Daoy (cell line): ENCODE results near the gene BTD. TPM values are rescaled to one million over a fixed set of nuclear protein-coding genes. Genes with fewer than 3 reads are reported as not detected.
A peak's percentile ranks its signal among the peaks of the same experiment; 100 is the strongest.
"Not testable (repeated sequence)": the region's sequence is repeated elsewhere in the genome, so short reads cannot be mapped to it uniquely, and the experiment has no call there.

ENCODE experiments used
- DNase-seq: peaks from one replicate; pipeline ENCODE4 v3.0.0-alpha.2; 2015; ENCODE audit warnings: low read depth
- total RNA-seq: library from RNA; depleted of rRNA; stranded (reverse); fragments of >200 nt; shearing (Covaris generic); gene quantifications from 2 replicates; pipeline ENCODE4 v1.2.3, GENCODE V29; 2014; rRNA removed

Gene BTD
- 3.7 and 10.6 TPM in 2 replicates for total RNA-seq

GRCh38 chr3:15601399-15602145, at the start of gene BTD, which contains the start of gene HACL1:
BTD (plus strand) TSS chr3:15601745; CDS start chr3:15635440, 33,695 bp downstream.
HACL1 (minus strand) TSS chr3:15601569; CDS start chr3:15601463, 106 bp downstream.
- peak; percentile 98 for DNase-seq

DNA sequence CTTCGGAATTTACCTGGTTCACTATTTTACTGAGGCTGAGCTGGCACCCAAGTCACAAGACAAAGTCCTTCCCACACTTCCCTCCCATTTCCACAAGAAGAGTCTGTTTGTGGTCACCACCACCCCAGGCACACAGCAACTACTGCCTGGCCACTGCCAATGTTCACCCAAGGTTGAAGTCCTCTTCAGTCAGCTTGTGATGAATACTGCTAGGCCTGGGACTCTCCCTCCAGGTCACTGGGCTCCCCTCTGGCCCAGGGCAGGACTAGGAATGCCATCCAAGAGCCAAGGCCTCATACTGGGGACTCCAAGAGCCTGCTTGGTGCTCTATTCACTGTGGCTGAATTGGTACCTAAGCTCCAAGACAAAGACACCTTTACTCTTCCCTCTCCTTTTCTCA, 49.6 kb upstream of the BTD start:
- DNase-seq, result no peak

- DNase-seq, result no peak
These were observed 47.8 kb upstream of the BTD start for GRCh38 chr3:15553749-15554148.

- no peak for DNase-seq
These were observed 45.0 kb upstream of the BTD start for GRCh38 chr3:15556512-15556911.

DNA sequence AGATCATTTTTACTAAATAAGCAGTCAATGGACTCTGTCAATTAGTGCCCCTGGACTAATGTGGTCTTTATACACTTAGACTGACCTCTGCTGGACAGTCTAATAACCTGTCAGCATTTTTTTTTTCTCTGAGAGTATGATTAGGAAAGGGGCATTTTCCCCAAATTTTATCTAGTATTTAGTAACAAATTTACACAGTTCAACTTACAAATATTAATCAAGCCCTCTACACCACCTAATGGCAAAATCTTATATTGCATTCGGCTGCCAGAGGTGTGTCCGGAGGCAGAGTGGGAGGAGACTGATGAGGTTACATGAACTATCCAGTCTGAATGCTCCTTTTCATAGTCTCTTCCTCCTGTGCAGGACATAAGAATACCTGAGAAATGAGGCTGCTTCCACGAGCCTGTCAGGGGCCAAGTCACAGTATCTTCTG, 44.0 kb upstream of the BTD start:
- peak; percentile 50 for DNase-seq

DNA sequence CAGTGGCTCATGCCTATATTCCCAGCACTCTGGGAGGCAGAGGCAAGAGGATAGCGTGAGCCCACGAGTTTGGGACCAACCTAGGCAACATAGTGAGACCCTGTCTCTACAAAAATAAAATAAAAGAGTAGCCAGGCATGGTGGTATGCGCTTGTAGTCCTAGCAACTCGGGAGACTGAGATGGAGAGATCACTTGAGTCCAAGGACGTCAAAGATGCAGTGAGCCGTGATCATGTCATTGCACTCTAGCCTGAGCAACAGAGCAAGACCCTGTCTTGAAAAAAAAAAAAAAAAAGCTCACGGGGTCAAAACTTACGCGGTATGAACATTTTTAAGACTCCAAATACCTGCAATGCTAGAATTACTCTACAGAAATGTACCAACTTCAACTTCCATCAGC, 43.0 kb upstream of the BTD start:
- DNase-seq, result no peak

GRCh38 chr3:15562560-15562959, 39.0 kb upstream of the BTD start:
- no peak for DNase-seq

GRCh38 chr3:15563190-15563589, 38.4 kb upstream of the BTD start:
- no peak for DNase-seq

DNA sequence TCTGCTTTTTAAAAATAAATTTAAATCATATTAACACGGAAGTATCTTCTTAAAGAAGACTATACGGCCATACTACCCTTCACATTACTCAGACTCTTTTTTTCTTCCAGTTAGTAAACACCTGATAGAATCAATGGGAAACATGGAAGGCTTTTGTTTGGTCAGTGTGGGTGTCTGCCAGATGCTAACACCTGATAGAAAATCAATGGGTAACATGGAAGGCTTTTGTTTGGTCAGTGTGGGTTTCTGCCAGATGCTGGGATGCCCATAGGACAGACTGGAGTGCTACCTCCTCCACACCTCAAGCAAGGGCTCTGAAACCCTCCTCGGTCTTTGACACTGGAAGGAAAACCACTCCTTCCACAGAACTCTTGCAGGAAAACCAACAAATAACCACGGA, 29.4 kb upstream of the BTD start:
- DNase-seq, result no peak

DNA sequence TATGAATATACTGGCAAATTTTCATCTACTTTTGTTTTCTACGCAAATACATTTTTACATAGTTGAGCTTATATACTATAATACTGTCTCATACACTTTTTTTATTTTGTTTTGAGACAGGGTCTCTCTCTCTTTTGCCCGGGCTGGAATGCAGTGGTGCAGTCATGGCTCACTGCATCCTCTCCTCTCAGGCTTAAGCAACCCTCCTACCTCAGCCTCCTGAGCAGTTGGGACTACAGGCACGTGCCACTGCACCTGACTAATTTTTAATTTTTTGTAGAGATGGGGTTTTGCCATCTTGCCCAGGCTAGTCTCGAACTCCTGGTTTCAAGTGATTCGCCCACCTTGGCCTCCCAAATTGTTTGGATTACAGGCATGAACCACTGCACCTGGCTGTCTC, 26.1 kb upstream of the BTD start:
- no peak for DNase-seq

- no peak for DNase-seq
These were observed 25.1 kb upstream of the BTD start for GRCh38 chr3:15576475-15576874.

- no peak for DNase-seq
These were observed 23.2 kb upstream of the BTD start for GRCh38 chr3:15578289-15578867.

- no peak for DNase-seq
These were observed 22.5 kb upstream of the BTD start for GRCh38 chr3:15579051-15579450.

DNA sequence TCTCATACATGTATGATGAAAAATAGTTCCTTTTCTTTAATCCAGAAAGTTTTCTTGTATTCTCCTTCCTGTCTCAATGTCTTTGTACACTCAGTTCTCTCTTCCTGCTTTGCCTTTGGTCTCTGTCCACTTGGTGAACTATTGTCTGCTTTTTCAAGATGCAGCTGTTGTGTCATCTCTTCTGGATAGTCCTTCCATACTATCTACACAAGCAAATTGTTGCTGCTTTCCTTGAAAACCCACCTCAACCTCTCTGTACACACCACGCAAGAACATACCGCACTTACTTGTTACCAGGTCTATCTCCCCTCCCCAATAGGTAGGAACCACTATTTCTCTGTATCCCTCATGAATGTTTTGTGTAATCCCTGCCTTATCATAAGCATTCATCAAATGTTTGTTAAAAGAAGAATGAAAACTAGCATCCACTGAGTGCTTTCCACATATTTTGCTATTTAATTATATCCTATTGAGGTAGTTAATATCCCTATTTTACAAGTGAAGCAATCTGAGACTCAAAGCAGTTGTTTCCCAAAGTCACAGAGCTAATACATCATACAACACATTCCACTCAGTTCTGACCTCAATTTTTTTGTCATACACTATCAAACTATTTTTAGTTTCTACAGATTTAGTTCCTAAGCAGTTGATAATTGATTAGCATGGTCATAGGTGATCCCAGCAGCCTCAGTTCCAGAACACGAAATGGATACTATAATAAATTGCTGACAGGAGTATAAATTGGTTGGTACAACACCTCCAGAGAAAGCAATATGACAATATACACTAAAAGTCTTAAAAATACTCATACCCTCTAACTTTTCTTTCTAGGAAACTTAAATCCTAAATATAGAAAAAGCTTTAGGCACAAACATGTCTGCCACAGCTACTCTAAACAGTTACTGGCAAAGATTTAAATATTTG, 19.8 kb upstream of the BTD start:
- no peak for DNase-seq

DNA sequence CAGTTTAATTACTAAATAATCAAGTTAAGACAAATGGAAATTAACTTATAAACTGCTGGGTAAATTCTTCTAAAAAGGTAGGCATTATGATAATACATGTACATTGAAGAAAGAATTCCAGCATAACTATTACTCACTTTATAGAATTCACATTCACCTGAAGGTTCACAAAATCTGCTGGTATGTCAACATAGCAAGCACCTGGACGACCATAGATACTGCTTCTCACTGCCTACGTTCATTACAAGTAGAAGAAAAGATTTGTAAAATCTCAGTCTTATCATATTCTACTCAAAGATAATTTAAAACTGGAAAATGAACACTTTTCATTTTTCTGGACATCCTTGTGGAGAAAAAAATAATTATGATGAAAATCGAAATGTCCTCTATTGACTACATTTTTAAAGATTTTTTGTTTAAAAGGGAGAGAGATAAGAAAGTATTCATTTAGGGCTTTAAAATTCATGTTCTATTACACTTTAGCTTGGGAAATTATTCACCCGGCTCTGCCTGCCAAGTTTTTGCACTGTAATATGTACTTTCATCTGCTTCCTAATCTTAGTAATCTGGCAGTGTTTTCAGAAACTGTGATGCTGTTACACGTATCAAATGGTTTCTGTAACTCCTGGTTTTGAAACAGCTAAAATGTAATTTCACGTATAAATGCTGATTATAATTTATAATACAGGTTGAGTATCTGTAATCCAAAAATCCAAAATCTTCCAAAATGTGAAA, 16.3 kb upstream of the BTD start:
- DNase-seq, result no peak

DNA sequence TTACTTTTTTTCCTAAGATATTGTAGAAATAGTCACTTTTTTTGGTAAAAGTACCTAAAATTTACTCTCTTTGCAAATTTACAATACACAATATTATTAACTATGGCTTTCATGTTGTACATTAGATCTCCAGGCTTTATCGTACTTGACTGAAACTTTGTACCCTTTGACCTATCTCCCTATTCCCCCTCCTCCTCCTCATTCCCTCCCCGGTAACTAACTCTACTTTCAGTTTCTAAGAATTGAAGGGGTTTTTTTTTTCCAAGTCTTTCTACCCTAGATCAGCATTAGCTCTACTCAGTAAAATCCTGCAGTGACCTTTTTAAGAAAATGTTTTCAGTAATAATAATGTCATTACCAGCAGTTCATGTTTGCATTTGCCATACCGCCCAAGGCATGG, 10.3 kb upstream of the BTD start:
- DNase-seq, result no peak

DNA sequence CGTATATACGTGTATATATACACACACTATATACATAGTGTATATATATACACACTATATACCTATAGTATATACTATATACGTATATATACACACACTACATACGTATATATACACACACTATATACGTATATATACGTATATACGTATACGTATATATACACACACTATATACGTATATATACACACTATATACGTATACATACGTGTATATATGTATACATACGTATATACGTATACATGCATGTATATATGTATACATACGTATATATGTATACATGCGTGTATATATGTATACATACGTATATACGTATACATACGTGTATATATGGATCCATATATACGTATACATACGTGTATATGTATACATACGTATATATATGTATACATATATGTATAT, 9.6 kb upstream of the BTD start:
- DNase-seq, result no peak

- no peak for DNase-seq
These were observed 8.6 kb upstream of the BTD start for GRCh38 chr3:15592968-15593367.

DNA sequence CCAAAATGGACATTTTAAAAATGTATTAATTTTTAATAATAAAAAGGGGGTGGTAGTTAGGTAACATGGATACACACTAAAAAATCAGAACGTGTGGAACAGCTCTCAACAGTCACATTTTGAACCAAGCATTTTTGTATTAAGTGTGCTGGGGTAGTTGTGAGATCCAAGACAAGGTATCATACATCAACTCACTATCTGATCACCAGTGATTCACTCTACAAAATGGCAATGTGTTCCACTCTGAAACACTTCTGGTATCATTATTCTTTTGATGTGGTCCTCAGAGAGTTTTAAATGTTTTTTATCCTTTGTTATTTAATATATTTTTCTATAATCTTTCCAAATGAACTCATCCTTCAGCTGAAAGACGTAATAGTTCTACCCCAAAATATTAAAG, 5.6 kb upstream of the BTD start:
- DNase-seq, result no peak

DNA sequence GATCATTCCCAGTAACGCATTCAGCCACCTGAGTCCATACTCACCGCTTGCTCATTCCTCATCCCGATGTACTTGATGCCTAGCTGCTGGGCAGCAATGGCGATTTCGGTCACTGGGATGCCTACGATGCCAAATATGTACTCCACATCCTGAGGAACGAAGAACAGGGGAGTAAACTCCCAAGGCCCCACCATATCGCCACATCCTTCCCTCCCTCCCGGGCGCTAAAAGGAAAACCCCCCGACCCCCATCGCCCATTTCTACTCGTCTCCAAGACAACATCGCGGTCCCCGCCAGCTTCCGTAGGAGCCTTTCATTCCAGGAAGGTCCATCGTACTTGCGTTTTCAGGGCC, 523 bp upstream of the BTD start:
- DNase-seq, result no peak

DNA sequence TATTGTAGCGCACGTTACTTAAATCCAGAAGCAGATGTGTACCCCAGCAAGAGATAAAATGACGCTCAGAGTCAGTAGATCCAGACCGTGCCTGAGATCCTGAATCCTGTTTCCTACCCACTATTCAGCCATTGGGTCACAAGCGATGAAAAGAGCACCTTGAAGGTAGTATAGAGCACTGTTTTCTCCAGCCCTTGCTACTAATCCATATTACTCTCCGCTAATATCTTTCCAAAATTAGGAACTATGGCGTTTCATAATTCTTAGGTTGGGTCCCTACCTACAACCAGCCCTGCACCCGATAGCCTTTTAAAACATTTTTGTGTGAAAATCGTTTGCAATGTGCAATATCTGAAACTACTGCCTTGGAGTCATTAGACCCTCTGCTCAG, 596 bp downstream of the BTD start:
- DNase-seq, result no peak

- DNase-seq, result not testable (repeated sequence)
These were observed 1.3 kb downstream of the BTD start for GRCh38 chr3:15602816-15603215.
